Colonic mucosa (tissue), 4 donors: ENCODE measurements around the gene CHST3. TPM values are rescaled to one million over a fixed set of nuclear protein-coding genes. Genes with fewer than 3 reads are reported as not detected.
A peak's percentile ranks its signal among the peaks of the same experiment; 100 is the strongest.

ENCODE experiments used
- DNase-seq: peaks from one replicate; pipeline ENCODE4 v3.0.0-alpha.2; 2020
- H3K27ac ChIP-seq: fragments of 200-600 bp; one replicate; pipeline ENCODE4 v1.8.0; 2021
- H3K27me3 ChIP-seq: fragments of 200-600 bp; one replicate; pipeline ENCODE4 v1.8.0; 2021
- H3K36me3 ChIP-seq: fragments of 200-600 bp; one replicate; pipeline ENCODE4 v1.8.0; 2021
- H3K4me1 ChIP-seq: fragments of 200-600 bp; one replicate; pipeline ENCODE4 v1.8.0; 2021; ENCODE audit warnings: mild to moderate bottlenecking
- H3K4me3 ChIP-seq: fragments of 200-600 bp; one replicate; pipeline ENCODE4 v1.8.0; 2021
- H3K9ac ChIP-seq, 2 donors: one replicate each; pipeline ENCODE4 v1.7.0; 2013; ENCODE audit warnings: control low read depth in 2 of 2, low read depth in 2 of 2, low read length in 2 of 2
- H3K9me3 ChIP-seq: fragments of 200-600 bp; one replicate; pipeline ENCODE4 v1.8.0; 2021
- intact Hi-C: fragments of 100-400 bp; cut with DNase I; formaldehyde crosslinking; loops from one replicate; pipeline ENCODE4 v1.14.1; 2022
- total RNA-seq, 2 donors: library from RNA; stranded (reverse); fragmentation: NEBNext Ultra II Directional in 1 of 2; extraction: Animal tissue kit (Norgen Biotek cat#: 25700) in 1 of 2; gene quantifications; one replicate each; pipeline ENCODE4 v1.2.1, GENCODE V29; 2021
- TF ChIP-seq, protein P1 (sequence below): fragments of 200-600 bp; IDR thresholded peaks from one replicate; pipeline ENCODE4 v1.8.0; 2022; ENCODE audit warnings: antibody characterized with exemption, mild to moderate bottlenecking
- donor health status: healthy.
- donor health status: DM: no; HTN: no; CAD: no.
- donor health status: DM: no; HTN: no; CAD: no.

The CHST3 gene
- total RNA-seq, 2 donors from 2014 or later: 2.5 to 3.4 TPM

DNA sequence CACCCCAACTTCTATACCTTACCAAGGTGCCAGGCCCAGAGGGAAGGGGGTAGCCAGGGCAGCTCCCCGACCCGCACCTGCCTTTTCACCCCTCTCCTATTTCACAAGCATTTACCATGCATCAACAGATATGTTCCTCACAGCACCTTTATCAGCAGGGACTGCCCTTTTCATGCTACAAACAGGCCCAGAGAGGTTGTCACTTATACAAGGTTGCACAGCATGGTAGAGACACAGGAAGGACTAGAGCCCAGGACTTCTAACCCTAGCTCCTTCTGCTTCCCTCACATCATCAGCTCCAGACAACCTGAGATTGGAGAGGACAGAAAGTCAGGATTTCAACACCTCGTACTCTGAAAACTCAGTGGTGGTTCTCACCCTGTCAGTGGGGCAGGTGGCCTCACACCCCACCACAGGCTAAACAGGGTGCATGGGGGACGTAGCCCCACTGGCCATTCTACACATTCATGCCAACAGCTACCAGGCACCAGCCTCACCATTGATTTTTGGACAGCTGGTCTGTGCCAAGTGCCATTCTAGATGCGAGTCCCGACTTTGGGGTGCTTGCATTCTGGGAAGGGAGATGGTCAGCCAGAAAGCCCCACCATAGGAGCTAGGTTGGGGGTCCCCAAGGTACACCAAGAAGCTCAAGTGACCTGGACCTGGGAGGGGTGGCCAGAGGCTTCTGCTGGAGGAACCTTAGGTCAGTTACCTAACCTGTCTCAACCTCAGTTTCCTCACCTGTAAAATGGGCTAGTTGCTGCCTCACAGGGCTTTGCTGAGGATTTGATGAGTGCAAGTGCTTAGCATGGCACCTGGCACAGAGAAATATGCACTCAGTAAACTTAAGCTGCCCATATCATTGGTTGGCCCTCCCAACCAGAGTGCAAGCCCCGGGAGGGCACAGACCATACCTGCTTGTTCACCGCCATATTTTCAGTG is 38.4 kb downstream of the CHST3 start:
- DNase-seq: no peak
- intact Hi-C loops: no loop called here
- H3K36me3 ChIP-seq: no peaks in the 10 kb centered on the region
- TF ChIP-seq, protein P1, sequence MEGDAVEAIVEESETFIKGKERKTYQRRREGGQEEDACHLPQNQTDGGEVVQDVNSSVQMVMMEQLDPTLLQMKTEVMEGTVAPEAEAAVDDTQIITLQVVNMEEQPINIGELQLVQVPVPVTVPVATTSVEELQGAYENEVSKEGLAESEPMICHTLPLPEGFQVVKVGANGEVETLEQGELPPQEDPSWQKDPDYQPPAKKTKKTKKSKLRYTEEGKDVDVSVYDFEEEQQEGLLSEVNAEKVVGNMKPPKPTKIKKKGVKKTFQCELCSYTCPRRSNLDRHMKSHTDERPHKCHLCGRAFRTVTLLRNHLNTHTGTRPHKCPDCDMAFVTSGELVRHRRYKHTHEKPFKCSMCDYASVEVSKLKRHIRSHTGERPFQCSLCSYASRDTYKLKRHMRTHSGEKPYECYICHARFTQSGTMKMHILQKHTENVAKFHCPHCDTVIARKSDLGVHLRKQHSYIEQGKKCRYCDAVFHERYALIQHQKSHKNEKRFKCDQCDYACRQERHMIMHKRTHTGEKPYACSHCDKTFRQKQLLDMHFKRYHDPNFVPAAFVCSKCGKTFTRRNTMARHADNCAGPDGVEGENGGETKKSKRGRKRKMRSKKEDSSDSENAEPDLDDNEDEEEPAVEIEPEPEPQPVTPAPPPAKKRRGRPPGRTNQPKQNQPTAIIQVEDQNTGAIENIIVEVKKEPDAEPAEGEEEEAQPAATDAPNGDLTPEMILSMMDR: no peak
- no peaks in the 10 kb centered on the region for H3K9me3 ChIP-seq
- H3K27ac ChIP-seq: no peak overlapping the region
- H3K4me1 ChIP-seq: peaks cover 8% of the 10 kb centered on the region
- no peaks in the 10 kb centered on the region for H3K27me3 ChIP-seq
- no peak overlapping the region for H3K9ac ChIP-seq
- no peak overlapping the region for H3K4me3 ChIP-seq

DNA sequence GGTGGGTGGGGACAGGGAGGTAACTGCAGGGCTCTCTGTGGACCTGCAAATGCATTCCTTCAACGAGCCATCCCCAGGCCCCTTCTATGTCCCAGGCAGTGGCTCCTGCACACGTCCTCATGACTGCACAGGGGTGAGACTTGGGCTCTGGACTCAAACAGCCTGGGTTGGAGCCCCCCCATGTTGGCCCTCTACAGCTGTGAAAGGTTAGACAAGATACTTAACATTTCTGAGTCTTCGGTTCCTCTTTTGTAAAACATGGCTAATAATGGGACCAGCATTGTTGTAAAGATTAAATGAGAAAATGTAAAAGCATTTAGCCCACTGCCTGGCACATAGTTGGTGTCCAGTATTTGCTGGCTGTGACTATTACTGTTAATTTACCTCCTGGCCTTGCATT is 41.8 kb downstream of the CHST3 start:
- Histone ChIP-seq H3K27me3 (no peaks in the 10 kb centered on the region), H3K4me1 (no peaks in the 10 kb centered on the region), H3K27ac (no peak overlapping the region), H3K9me3 (no peaks in the 10 kb centered on the region), H3K9ac (no peak overlapping the region), H3K36me3 (no peaks in the 10 kb centered on the region), H3K4me3 (no peak overlapping the region)
- intact Hi-C loops: no loop called here
- DNase-seq: no peak
- TF ChIP-seq, protein P1: no peak

DNA sequence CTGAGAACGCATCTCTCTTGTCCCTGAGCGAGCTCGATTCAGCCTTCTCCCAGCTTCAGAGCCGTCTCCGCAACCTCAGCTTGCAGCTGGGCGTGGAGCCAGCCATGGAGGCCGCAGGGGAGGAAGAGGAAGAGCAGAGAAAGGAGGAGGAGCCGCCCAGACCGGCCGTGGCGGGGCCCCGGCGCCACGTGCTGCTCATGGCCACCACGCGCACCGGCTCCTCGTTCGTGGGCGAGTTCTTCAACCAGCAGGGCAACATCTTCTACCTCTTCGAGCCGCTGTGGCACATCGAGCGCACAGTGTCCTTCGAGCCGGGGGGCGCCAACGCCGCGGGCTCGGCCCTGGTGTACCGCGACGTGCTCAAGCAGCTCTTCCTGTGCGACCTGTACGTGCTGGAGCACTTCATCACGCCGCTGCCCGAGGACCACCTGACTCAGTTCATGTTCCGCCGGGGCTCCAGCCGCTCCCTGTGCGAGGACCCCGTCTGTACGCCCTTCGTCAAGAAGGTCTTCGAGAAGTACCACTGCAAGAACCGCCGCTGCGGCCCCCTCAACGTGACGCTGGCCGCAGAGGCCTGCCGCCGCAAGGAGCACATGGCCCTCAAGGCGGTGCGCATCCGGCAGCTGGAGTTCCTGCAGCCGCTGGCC is 43.2 kb downstream of the CHST3 start:
- Histone ChIP-seq H3K36me3 (no peaks in the 10 kb centered on the region), H3K9me3 (no peaks in the 10 kb centered on the region), H3K4me1 (no peaks in the 10 kb centered on the region), H3K27ac (no peak overlapping the region), H3K27me3 (no peaks in the 10 kb centered on the region), H3K4me3 (no peak overlapping the region), H3K9ac (no peak overlapping the region)
- TF ChIP-seq, protein P1: no peak
- intact Hi-C loops: no loop called here
- no peak for DNase-seq

DNA sequence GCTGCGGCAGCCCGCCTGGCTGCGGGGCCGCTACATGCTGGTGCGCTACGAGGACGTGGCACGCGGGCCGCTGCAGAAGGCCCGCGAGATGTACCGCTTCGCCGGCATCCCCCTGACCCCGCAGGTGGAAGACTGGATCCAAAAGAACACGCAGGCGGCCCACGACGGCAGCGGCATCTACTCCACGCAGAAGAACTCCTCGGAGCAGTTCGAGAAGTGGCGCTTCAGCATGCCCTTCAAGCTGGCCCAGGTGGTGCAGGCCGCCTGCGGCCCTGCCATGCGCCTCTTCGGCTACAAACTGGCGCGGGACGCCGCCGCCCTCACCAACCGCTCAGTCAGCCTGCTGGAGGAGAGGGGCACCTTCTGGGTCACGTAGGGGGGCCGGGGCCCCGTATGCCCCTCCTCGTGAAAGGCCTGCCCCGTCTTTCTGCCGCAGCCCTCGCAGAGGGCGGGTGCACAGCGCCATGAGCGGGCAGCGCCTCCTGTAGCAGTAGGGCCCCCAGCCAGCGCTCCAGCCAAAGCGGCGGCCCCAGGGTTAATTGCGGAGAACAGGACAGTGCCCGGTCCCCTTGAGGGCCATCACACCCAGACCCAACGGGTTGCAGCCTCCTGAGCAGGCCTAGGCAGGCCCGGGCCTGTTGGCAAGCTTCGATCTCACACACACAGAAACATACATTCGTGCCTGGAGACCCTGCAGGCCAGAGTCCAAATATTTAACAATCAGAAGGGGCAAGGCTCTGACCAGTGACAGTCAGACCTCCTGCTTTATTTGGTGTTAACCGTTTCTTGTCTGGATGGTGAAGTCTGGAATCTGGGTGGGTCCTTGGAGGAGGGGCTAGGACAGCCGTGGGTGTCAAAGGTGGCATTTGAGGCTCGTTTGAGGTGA is 44.1 kb downstream of the CHST3 start:
- DNase-seq: no peak
- Histone ChIP-seq H3K4me3 (no peak overlapping the region), H3K9me3 (no peaks in the 10 kb centered on the region), H3K27ac (peak overlapping the region; percentile 45), H3K27me3 (no peaks in the 10 kb centered on the region), H3K4me1 (no peaks in the 10 kb centered on the region), H3K9ac (peak overlapping the region; percentile 22 to 41), H3K36me3 (no peaks in the 10 kb centered on the region)
- TF ChIP-seq, protein P1: no peak
- intact Hi-C loops: no loop called here

DNA sequence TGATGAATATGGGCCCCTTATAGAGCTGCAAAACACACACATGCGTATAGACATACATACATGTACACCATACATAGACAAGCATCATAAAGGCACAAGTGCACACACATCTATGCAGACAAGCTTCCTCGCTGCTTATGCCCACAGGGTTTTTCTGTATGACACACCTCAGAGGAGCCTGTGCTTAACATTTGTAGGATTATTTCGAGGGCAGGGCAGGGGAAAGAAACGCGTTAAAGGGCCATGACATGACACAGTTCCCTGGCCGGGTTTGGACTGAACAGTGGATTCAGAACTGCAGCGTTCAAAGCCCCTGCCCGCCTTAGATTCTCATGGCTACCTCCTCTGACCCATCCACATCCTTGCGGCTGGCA is 44.8 kb downstream of the CHST3 start:
- H3K4me1 ChIP-seq: no peaks in the 10 kb centered on the region
- no peak overlapping the region for H3K4me3 ChIP-seq
- DNase-seq: no peak
- intact Hi-C loops: no loop called here
- no peaks in the 10 kb centered on the region for H3K9me3 ChIP-seq
- TF ChIP-seq, protein P1: no peak
- peak overlapping the region; percentile 45 for H3K27ac ChIP-seq
- no peaks in the 10 kb centered on the region for H3K27me3 ChIP-seq
- no peaks in the 10 kb centered on the region for H3K36me3 ChIP-seq
- H3K9ac ChIP-seq: peak overlapping the region; percentile 22 to 41
